Peyer's patch (tissue), 4 donors: ENCODE measurements around the gene ANP32B. TPM values are rescaled to one million over a fixed set of nuclear protein-coding genes. Genes with fewer than 3 reads are reported as not detected.

Experiments
- DNase-seq, 3 donors: peaks; one replicate each; pipeline ENCODE4 v3.0.0-alpha.2; 2017 to 2019
- H3K27ac ChIP-seq, 4 donors: fragments of 200-600 bp; sonication (generic); one replicate each; pipeline ENCODE4 v1.5.1; 2016 to 2019
- H3K27me3 ChIP-seq, 2 donors: fragments of 200-600 bp; sonication (generic); one replicate each; pipeline ENCODE4 v1.5.1; 2019
- H3K36me3 ChIP-seq, 3 donors: fragments of 200-600 bp; sonication (generic); one replicate each; pipeline ENCODE4 v1.5.1; 2016 to 2019
- H3K4me1 ChIP-seq, 4 donors: fragments of 200-600 bp; sonication (generic); one replicate each; pipeline ENCODE4 v1.5.1; 2016 to 2019
- H3K4me3 ChIP-seq, 4 donors: fragments of 200-600 bp; sonication (generic); 1 replicate in 3 of 4; 2 replicates in 1 of 4; pipeline ENCODE4 v1.5.1; 2016 to 2019; ENCODE audit warnings: mild to moderate bottlenecking in 1 of 4
- H3K9me3 ChIP-seq, 4 donors: fragments of 200-600 bp; sonication (generic); one replicate each; pipeline ENCODE4 v1.5.1; 2016 to 2019; ENCODE audit warnings: mild to moderate bottlenecking in 1 of 4
- POLR2A ChIP-seq, 2 donors: fragments of 450-650 bp; IDR thresholded peaks; one replicate each; pipeline ENCODE4 v1.5.1; 2017; ENCODE audit warnings: antibody characterized with exemption in 2 of 2, mild to moderate bottlenecking in 2 of 2, moderate library complexity in 2 of 2
- total RNA-seq, 4 donors: library from RNA; depleted of rRNA; stranded (reverse); fragments of >200 nt; gene quantifications; one replicate each; pipeline ENCODE4 v1.1.0, GENCODE V29; 2016
- TF ChIP-seq, protein P1 (sequence below), 6 experiments: fragments of 450-650 bp in 4 of 6; fragments of 200-600 bp in 2 of 6; sonication (generic) in 1 of 6; IDR thresholded peaks; one replicate each; pipeline ENCODE4 v1.5.1; 2017 to 2019; ENCODE audit warnings: antibody characterized with exemption in 6 of 6, mild to moderate bottlenecking in 3 of 6, moderate library complexity in 1 of 6

ANP32B gene
- total RNA-seq, 4 donors from 2014 or later: 25.4 to 57.8 (median 36.6) TPM

DNA sequence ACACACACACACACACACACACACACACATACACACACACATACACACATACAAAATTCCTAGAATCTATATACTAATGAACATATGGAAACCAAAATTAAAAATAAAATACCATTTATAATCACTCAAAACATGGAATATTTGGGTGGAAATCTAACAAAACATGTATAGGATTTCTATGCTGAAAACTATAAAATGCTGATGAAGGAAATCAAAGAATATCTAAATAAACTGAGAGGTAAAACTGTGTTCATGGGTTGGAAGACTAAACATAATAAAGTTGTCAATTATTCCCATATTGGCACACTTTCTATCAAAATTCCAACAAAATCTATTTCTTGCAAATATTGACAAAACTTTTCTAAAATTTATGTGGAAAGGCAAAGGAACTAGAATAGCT, 48.0 kb downstream of the ANP32B start:
- Histone ChIP-seq H3K36me3 (no peaks in the 10 kb centered on the region), H3K4me1 (no peaks in the 10 kb centered on the region), H3K27me3 (no peaks in the 10 kb centered on the region), H3K4me3 (no peak overlapping the region), H3K9me3 (no peaks in the 10 kb centered on the region), H3K27ac (no peak overlapping the region)
- TF ChIP-seq, protein P1, sequence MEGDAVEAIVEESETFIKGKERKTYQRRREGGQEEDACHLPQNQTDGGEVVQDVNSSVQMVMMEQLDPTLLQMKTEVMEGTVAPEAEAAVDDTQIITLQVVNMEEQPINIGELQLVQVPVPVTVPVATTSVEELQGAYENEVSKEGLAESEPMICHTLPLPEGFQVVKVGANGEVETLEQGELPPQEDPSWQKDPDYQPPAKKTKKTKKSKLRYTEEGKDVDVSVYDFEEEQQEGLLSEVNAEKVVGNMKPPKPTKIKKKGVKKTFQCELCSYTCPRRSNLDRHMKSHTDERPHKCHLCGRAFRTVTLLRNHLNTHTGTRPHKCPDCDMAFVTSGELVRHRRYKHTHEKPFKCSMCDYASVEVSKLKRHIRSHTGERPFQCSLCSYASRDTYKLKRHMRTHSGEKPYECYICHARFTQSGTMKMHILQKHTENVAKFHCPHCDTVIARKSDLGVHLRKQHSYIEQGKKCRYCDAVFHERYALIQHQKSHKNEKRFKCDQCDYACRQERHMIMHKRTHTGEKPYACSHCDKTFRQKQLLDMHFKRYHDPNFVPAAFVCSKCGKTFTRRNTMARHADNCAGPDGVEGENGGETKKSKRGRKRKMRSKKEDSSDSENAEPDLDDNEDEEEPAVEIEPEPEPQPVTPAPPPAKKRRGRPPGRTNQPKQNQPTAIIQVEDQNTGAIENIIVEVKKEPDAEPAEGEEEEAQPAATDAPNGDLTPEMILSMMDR (IDR thresholded peaks at IDR 0.05): no peak
- no peak for TF ChIP-seq POLR2A (IDR thresholded peaks at IDR 0.05)
- DNase-seq: no peak

DNA sequence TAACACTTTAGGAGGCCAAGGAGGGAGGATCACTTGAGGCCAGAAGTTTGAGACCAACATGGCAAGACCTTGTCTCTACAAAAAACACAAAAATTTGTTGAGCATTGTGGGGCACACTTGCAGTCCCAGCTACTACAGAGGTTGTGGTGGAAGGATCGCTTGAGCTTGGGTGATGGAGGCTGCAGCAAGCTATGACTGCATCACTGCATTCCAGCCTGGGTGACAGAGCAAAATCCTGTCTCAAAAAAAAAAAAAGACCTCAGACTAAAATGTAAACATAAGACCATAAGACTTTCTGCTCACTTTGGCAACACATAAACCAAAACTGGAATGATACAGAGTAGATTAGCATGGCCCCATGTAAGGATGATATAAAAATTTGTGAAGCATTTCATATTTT, 48.8 kb downstream of the ANP32B start:
- no peaks in the 10 kb centered on the region for H3K36me3 ChIP-seq
- TF ChIP-seq, protein P1 (IDR thresholded peaks at IDR 0.05): no peak
- TF ChIP-seq POLR2A (IDR thresholded peaks at IDR 0.05): no peak
- DNase-seq: no peak
- H3K27me3 ChIP-seq: no peaks in the 10 kb centered on the region
- no peaks in the 10 kb centered on the region for H3K9me3 ChIP-seq
- no peaks in the 10 kb centered on the region for H3K4me1 ChIP-seq
- no peak overlapping the region for H3K27ac ChIP-seq
- H3K4me3 ChIP-seq: no peak overlapping the region

GRCh38 chr9:98034593-98035546, 51.7 kb downstream of the ANP32B start:
- DNase-seq: peak; percentile 81 to 97 (median 95)
- Histone ChIP-seq H3K4me1 (no peaks in the 10 kb centered on the region), H3K9me3 (no peaks in the 10 kb centered on the region), H3K36me3 (no peaks in the 10 kb centered on the region), H3K27ac (no peak overlapping the region), H3K27me3 (no peaks in the 10 kb centered on the region), H3K4me3 (no peak overlapping the region)
- TF ChIP-seq POLR2A (IDR thresholded peaks at IDR 0.05): no peak
- TF ChIP-seq, protein P1 (IDR thresholded peaks at IDR 0.05): peak; percentile 48 to 89 (median 81)

- H3K4me3 ChIP-seq: no peak overlapping the region
- no peaks in the 10 kb centered on the region for H3K9me3 ChIP-seq
- H3K4me1 ChIP-seq: no peaks in the 10 kb centered on the region
- H3K36me3 ChIP-seq: no peaks in the 10 kb centered on the region
- TF ChIP-seq, protein P1 (IDR thresholded peaks at IDR 0.05): no peak
- TF ChIP-seq POLR2A (IDR thresholded peaks at IDR 0.05): no peak
- H3K27me3 ChIP-seq: no peaks in the 10 kb centered on the region
- no peak for DNase-seq
- no peak overlapping the region for H3K27ac ChIP-seq
These were observed 54.2 kb downstream of the ANP32B start for GRCh38 chr9:98037357-98037756.

GRCh38 chr9:98038958-98039357, 55.8 kb downstream of the ANP32B start:
- Histone ChIP-seq H3K4me1 (no peaks in the 10 kb centered on the region), H3K27ac (no peak overlapping the region), H3K27me3 (no peaks in the 10 kb centered on the region), H3K9me3 (no peaks in the 10 kb centered on the region), H3K36me3 (no peaks in the 10 kb centered on the region), H3K4me3 (no peak overlapping the region)
- TF ChIP-seq POLR2A (IDR thresholded peaks at IDR 0.05): no peak
- TF ChIP-seq, protein P1 (IDR thresholded peaks at IDR 0.05): no peak
- peak in 1 of 3 donors; percentile 27 for DNase-seq
